Choroid plexus epithelial cell (primary cell): ENCODE measurements around the gene PPT2.

Experiments used
- DNase-seq: peaks from one replicate; pipeline ENCODE4 v3.0.0-alpha.2; 2010; ENCODE audit warnings: low read depth
- H3K4me3 ChIP-seq: 2 replicates; pipeline ENCODE4 v1.5.1; 2011; ENCODE audit warnings: low read depth, mild to moderate bottlenecking, control low read depth, low read length, moderate library complexity
- TF ChIP-seq, protein P1 (sequence below): conservative IDR thresholded peaks from 2 replicates; pipeline ENCODE4 v1.5.1; 2011; ENCODE audit warnings: low read depth, mild to moderate bottlenecking, control low read depth, inconsistent platforms, low read length, moderate library complexity

The PPT2 gene

DNA sequence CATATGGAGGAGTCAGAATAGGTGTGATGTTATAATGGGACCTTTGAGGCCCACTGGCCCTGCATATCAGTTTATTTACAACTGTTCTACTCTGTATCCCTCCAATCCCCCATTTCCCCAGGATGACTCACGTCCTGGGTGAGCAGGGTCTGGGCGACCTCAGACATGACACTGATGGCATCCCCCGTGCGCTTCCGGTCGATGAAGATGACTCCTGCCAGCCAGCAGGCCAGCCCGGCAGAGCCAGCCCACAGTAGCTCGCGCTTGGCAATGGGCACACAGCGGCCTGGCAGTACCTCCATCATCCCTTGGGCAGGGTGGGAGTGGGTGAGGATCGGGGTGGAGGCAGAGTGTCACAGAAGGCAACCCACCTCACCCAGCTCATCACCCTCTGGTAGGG, 16.4 kb downstream of the PPT2 start:
- TF ChIP-seq, protein P1, sequence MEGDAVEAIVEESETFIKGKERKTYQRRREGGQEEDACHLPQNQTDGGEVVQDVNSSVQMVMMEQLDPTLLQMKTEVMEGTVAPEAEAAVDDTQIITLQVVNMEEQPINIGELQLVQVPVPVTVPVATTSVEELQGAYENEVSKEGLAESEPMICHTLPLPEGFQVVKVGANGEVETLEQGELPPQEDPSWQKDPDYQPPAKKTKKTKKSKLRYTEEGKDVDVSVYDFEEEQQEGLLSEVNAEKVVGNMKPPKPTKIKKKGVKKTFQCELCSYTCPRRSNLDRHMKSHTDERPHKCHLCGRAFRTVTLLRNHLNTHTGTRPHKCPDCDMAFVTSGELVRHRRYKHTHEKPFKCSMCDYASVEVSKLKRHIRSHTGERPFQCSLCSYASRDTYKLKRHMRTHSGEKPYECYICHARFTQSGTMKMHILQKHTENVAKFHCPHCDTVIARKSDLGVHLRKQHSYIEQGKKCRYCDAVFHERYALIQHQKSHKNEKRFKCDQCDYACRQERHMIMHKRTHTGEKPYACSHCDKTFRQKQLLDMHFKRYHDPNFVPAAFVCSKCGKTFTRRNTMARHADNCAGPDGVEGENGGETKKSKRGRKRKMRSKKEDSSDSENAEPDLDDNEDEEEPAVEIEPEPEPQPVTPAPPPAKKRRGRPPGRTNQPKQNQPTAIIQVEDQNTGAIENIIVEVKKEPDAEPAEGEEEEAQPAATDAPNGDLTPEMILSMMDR = no peak
- no peak for DNase-seq
- no peak overlapping the region for H3K4me3 ChIP-seq

DNA sequence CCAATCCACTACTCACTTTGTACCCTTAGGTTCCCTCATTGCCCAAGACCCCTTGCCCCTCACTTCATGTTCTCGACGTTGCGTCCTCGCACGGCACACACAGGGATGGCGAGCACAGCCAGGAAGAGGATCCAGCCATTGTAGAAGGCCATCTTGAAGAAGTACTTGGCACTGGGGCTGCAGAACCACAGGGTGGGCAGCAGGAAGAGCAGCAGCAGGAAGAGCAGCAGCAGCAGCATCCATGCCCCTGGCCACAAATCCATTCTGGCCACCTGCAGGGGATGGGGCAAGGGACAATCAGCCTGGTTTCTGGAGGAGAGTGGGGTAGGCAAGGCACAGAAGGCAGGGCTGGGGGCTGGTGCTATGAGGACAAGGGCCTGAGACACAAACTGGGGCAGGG, 17.3 kb downstream of the PPT2 start:
- no peak overlapping the region for H3K4me3 ChIP-seq
- TF ChIP-seq, protein P1 = no peak
- DNase-seq = no peak

DNA sequence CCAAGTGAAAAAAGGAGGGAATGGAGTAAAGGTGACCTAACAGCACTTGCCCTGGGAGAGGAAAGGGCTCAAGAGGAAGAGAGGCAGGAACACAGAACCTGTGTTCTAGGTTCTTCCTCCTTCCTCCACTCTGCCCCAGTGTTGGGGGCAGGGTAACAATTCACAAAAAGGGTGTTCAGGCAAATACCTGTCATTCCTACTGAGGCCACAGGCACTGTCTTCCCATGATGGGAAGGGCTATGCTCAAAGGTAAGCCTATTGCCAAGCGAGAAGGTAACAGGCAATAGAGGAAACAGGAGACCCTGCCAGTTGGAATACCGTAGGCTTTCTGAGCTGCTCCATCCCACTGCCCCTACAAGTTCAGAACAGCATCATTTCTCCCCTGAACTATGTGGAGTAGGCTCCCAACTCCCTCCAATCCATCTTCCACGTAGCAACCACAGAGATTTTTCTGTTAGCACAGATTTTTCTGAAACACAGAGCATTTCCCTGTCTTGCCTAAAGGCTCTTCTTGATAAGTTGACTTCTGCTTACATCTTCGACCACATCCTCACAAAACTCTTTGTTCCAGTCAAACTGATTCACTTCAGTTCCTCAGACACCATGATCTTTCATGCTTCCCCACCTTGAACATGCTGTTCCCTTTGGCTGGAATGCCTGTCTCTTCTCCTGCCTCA, 19.2 kb downstream of the PPT2 start:
- no peak for DNase-seq
- H3K4me3 ChIP-seq = no peak overlapping the region
- TF ChIP-seq, protein P1 = no peak

DNA sequence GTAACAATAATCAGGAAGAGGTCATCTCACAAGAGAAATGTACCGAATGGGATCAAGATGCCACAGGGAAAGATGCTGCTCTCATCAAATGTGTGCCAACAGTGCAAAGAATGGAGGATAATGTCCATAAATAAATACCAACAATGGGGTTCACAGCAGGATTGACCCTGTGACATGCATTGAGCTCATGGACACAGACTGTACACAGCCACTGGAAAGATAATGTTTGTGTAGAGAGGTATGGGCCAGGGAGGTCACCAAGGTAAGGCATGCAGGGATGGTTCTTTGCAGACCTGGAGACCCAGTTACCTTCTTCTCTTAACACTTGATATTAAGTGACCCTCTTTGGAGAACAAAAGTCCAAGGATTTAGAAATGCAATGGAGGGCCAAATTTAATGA, 20.5 kb downstream of the PPT2 start:
- no peak for DNase-seq
- TF ChIP-seq, protein P1 = no peak
- peak overlapping the region; percentile 97 for H3K4me3 ChIP-seq

DNA sequence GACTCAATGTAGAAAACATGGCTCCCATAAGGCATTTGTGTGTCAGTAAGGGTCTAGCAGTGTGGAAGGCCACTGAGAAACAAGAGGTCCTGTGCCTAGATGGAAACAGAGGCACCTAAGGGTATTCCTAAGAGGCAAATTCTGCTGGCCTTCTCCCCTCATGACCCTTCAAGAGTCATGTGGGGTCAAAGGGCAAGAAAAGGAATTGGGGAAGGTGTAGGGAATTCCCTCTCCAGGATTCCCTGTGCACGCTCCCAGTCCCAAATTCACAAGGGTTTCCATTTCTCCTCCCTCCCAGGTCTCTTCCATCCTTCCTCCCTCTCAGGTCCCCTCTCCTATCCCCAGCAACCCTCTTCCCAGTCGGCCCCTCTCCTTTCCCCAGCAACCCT, 21.4 kb downstream of the PPT2 start:
- H3K4me3 ChIP-seq = peak overlapping the region; percentile 97
- TF ChIP-seq, protein P1 = no peak
- no peak for DNase-seq

DNA sequence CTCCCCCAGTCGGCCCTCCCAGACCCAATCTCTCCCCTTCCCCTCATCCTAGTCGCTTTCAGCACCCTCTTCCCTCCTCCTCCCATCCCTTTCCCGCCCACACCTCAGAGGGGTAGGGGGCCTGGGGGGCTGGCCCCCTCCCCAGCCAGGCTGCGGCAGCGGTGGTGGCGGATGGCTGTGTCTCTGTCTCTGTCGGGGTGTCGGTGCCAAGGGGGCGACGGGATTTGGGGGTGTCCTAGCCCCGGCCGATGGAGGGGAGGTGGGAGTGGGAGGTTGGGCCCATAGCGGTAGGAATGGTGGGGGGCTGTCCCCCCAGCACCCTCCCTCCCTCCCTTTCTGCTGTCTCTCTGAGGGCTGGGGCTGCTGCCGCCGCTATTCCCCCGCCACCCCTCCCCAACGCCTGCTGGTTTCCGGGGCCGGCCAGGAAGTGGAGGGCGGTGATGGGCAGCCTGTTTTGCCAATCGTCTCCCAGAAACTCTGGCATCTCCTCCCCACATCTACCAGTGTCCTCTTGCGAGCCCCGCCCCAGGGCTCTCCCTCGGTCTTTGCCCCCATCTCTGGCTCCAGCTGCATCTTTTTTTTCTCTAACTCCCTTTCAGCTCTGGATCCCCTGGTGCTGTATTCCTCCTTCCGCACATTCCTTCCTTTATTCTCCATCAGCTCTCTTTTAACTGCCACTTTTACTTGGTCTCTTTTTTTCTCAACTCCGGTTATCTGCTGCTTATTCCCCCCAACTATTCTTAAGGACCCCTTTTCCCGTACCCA, 22.0 kb downstream of the PPT2 start, which contains the start of gene AGPAT1:
Gene AGPAT1 (minus strand): TSS at position 374 of the 765 bp plus-strand sequence. CDS start 4,588 bp downstream, outside the sequence.
- H3K4me3 ChIP-seq = peak within 1 kb of the TSS; percentile 97
- TF ChIP-seq, protein P1 = no peak
- peak; percentile 99 for DNase-seq
